Activated CD4-positive, alpha-beta T cell treated with anti-CD3 and anti-CD28 coated beads, Interleukin-2, amount 50 U/mL, for 24 hours (primary cell): ENCODE measurements around the gene PHEX.

ENCODE experiments used
- DNase-seq, 2 donors: peaks; one replicate each; pipeline ENCODE4 v3.0.0-alpha.2; 2020; ENCODE audit warnings: low read depth in 1 of 2, low spot score in 1 of 2

The PHEX gene

DNA sequence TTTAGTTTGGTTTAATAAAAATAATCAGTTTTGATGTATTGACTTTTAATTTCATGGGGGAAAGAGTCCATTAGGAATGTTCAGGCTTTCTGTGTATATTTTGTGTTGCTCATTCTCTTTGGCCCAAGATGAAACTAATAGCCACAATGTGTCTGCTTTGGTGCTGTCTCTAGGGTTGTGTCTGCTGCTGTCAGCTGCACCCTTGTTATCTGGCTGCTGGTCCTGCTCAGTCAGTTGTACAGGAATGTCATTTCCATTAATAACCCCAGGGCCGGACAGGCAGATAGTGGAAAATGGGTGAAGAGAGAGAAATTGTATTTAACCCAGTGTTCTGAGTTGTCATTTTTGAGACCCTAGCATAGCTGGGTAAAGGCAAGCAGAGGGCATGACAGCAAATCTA is 115.1 kb downstream of the PHEX start:
- DNase-seq: no peak

DNA sequence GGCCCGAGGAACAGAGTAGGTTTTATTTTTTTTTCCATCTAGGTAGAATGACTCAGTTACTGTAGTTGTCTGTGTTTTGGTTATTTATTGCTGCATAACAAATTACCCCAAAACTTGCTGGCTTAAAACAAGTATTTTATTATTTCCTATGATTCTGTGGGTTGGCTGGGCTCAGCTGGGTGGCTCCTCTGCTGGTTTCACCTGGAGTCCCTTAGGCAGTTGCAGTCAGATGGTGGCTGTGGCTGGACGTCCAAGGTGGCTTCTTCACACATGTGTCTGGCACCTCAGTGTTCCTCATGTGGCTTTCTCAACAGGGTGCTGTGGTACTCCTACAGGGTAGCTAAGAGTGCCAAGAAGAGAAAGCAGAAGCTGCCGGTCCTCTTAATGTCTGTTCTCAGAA is 115.8 kb downstream of the PHEX start:
- DNase-seq: no peak

DNA sequence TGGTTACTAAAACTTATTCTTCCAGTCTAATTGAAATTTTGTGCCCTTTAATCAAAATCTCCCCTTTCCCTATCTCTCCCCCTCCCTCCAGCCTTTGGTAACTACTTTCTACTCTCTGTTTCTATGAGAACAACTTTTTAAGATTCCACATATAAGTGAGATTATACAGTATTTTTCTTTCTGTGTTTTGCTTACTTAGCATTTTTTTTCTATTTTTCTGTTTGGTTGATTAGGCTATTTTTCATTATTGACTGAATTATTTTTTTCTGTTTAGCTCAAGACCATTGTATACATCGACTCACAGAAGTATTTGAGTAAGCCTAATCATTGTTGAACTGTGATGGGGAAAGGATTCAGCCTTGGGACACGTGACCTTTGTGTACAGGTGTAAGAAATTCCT is 116.4 kb downstream of the PHEX start:
- no peak for DNase-seq

DNA sequence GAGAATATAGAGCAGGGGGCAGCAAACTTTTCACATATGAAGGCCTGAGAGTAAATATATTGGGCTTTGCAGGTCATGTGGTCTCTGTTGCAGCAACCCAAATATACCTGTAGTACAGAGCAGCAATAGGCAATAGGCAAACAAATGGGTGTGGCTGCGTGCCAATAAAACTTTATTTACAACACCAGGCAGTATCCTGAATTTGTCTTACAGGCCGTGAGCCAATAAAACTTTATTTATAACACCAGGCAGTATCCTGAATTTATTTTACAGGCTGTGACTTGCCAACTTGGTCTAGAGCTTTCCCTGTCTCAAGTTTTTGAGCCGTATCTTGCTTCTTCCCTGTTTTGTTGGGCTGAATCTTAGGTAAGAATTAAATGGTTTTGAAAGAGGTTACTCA is 118.2 kb downstream of the PHEX start:
- no peak for DNase-seq

DNA sequence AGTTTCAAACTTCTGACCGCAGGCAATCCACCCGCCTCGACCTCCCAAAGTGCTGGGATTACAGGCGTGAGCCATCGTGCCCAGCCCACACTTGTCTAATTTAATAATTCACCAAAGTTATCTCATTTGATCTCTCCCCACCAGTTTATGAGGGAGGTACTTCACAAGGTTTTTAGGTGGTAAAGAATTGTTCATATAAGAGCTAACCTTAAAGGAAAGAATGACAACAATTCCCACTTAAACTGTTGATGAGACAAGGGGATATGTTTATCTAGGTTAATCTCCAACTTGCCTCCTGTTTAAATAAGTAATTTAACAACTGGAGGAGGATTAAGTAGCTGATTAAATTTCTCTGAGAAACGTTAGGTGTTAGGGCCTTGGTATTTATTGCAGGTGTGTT is 123.0 kb downstream of the PHEX start:
- no peak for DNase-seq

DNA sequence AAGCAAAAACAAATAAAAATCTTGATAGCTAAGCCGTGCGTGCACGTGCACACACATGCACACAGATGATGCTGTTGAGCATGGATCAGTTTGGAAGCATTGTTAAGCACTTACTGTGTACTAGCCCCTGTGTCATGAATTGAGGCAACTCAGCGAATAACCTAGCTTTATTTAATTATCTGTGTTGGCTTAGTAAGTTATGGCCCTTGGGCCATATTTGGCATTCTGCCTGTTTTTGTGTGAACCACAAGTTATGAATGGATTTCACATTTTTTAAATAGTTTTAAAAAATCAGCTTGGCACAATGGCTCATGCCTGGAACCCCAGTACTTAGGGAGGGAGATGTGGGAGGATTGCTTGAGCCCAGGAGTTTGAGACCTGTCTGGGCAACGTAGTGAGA is 126.9 kb downstream of the PHEX start:
- no peak for DNase-seq

DNA sequence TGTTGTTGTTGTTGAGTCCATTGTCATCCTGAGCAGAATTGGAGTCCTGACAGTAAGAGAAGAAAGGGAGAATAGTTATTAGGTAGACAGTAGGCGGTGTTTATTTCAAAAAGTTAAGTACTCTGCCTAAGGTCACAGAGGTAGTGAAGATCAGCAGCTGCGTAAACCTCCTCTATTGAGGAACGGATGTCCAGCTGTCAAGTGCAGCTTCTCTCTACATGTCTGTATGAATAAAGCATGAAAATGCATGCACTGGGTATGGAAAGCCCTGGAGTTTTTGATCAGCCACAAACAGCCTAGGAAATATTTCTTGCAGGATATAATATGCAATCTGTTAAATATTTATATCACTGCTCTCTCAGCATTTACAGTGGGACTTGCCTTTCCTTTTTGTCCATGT is 131.2 kb downstream of the PHEX start:
- DNase-seq: no peak

DNA sequence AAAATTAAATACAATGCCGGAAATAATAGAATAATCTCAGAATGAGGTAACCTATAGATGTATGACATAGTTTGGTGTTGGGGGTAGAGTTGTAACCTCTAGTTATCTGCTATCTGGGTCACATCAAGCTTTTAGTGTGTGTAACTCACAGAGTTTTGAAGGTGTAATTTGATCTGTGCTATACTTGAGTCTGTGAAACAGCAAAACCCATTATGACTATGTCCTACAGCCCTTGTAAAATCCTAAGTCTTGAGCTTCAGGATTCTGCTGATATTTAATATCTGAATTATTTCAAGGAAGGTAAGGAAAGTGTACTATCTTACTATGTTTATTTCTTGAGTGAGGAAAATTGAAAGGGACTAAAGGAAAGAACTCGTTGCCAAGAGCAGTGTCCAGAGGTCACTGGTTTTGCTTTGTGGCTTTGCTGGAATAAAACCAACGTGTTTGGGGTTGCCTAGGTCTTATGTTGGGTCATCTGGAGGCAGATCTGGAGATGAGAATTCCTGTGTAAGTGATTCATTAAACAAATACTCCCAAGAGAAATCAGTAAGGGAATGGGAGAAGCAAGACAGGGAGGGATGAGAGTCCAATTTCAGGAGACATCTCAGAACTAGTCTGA is 132.8 kb downstream of the PHEX start:
- DNase-seq: no peak

DNA sequence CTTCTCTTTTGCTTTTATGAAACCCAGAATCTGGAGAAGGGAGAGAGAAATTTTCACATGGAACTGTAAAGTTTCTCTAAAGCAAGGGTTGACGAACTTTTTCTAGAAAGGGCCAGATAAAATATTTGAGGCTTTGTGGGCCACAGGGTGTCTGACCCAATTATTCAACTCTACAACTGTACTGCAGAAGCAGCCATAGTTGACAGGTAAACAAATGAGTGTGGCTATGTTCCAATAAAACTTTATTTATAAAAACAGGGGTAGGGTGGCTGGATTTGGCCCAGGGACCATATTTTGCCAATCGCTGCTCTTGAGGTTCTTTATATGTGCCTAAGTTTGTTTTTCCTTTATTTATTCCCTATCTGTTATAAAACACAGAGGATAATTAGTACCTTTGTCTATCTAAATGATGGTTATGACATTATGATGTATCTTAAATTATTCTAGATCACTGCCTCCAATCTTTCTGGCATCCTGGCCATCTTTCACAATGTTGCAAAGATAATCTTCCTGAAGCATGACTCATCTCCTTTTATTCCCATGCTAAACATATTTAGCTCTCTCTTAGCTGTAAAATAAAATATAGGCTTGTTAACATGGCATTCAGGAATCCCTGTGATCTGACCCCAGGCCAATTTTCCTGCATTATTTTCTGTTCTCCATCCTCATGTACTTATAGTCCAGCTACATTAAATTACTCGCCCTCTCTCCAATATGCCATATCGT is 133.8 kb downstream of the PHEX start:
- no peak for DNase-seq

DNA sequence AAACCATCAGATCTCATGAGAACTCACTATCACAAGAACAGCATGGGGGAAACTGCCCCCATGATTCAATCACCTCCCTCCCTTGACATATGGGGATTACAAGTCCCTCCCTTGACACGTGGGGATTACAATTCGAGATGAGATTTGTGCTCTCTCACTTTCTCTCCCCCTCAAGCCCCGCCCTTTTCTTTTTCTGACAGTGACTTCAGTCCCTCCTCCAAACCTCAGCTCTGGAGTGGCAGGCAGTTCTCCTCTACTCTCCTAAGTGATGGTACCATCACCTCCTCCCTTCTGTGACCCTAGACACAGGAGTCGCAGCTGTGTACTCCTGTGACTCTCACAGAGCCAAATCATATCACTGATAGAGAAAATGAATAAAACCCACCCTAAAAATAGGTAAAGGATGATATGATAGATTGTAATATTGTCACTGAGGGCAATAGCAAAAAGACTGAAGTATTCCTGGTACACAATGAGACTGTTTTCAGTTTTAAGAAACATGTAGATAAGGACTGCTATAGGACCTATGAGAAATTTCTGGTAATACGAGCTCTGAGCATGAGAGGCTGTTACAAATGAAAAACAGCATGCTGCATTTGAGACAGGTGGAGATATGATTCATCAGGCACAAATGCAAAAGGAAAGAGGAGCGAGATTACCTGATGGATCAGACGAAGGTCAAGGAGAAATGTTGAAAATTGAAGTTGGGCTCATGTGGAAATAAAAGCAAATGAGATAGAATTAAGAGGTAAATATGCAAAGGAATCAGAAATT is 139.3 kb downstream of the PHEX start:
- DNase-seq: no peak

DNA sequence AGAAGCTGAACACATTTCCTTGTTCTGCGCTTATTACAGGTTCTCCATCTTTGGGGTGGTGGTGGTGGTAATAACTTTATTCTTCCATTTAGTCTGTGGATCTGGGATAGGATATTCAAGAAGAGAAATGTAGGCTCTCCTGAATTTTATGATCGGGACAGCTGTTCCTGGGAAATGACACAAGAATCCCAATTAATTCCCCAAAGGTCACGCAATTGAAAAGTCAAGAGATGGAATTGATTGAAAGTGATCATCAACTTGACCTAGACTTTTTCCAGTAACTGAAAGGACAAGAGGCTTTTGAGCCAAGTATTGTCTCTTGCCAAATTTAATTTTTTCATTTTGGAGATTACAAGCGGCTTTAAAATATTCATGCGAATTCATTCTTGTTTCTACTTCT is 141.8 kb downstream of the PHEX start:
- no peak for DNase-seq

DNA sequence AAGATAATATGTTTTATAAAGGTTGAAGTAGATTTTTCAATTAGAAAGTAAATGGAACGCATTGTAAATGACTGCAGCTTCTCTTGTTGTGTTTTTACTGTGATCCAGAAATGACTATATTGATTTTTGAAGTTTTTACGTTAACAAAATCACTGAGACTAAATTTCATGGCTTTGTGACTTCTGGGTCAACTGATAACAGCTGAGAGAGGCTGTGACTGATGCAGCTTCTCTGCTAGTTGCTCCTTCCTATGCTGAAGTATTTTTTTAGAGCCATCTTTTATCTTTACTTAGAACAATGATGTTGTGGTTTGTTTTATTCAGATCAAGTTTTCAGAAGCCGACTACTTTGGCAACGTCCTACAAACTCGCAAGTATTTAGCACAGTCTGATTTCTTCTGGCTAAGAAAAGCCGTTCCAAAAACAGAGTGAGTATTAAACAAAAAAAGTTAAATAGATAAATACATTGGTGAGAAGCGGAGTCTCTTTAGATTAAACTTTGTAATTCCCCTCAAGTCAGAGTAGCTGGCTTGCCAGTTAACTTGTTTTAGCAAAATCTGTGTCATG is 145.9 kb downstream of the PHEX start:
- no peak for DNase-seq

DNA sequence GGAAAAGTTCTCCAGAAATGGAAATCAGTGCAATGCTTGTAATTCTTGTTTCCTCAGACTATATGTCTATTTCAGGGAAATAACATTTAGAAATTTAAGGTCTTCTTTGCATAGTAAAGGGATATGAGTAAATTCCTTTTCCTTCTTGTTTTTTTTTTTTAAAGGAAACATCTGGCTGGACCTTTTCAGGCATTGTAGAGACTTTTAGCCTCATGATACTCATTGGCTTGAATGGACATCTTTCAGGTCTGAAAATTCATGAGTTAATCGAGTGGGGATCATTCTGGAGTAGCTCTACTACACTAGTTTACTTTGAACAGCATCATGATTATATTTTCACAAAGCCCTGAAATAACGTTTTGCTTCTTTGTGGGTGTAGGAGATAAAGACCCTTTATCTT is 152.0 kb downstream of the PHEX start:
- DNase-seq: no peak

DNA sequence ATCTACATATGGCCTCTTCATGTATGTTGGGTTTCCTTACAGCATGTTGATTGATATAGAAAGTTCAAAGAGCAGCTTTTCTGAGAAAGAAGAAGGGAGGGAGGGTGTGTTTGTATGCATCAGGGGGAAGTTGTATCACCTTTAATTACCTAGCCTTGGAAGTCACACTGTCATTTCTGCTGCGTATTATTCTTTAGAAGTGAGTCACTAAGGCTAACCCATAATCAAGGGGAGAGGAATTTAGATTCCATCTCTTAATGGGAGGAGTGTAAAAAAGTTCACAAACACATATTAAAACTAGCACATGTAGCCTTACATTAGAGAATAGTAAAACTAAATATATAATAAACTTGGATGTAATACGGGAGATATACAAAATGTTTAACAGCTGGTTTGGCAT is 154.0 kb downstream of the PHEX start:
- DNase-seq: no peak

DNA sequence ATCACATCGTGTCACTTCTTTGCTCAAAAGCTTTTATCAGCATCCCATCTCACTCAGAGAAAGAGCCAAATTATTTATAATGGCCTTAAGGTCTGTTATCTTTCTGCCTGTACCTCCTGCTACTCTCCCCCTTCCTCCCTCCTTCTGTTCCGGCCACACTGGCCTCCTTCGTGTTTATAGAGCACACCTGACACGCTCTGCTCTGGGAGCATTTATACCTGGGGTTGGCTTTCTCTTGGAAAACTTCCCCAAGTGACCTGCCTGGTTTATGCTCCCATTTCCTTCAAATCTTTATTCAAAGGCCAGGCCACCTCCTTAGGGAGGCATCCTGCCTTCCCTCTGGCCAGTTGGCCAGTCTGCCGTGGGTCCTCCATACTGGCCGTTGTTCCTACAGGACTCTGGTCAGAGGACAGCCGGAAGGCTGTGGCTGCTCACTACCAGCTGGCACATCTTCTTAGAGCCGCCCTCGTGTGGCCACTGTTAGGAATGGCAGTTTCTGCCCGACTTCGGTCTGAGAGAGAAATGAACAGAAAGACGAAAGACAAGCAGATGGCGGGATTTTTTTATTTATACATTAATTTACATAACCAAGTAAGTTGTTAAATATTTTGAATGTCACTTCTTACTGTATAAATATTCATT is 160.4 kb downstream of the PHEX start:
- DNase-seq: peak; percentile 7 to 32

DNA sequence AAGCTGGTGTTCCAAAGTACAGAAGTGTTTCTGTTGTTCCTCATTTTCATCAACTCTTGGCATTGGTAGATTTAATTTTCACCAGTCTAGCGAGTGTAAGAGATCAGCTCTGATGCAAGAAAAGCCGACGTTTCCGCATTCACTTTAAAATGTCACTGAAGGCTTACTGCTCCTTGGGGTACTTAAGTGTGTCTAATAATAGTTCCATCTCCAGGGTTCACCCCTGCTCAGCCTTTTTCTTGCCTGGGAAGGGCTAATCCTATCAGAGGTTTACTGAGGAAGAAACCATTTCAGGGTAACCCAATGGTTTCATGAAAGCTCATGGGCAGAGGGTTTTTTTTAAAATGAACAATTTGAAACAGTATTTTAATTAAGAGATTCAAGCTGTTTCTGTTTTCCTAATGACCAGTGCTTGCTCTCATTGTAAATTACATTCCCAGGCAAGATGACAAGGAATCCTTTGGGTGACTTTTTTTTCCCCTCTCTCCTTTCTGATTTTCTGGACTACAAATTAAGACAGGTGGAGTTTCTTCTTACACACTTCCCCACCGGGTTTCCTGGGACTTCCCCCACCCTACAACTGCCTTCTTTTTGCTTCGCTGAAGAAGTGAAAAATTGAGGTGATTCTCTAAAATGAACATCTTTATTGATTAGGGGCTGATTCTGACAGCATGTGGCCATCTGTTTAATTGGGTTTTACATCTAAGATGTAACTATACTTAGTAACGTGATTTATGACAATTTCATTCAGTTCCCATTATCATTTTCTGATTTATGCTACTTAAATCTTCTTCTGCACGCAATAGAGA is 161.9 kb downstream of the PHEX start:
- no peak for DNase-seq

DNA sequence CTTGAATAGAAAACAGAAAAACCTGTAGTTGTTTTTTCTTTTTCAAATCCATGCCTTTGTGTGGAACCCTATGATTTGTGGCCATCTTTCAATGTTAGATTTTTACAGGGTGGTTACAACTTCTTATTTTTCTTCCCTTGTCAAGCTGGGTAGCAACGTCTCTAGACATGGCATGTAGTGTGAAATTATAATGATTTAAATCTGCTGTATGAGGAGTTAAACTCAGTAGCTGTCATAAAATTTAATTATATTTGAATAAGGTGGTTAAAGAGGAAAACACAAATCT is 162.5 kb downstream of the PHEX start:
- DNase-seq: no peak

DNA sequence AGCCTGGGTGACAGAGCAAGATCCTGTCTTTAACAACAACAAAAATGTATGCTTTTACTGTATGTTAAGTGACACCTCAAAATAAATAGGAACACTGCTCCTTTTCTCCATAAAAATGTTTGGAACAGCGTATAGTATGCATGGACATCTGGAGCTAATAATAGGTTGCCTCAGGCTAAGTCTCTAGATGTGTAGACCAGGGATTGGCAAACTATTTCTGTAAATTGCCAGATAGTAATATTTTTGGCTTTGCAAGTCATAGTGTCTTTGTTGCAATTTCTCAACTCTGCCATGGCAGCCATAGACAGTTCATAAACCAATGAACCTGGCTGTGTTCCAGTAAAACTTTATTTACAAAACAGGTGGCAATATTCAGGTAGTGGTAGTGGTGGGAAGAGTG is 164.0 kb downstream of the PHEX start:
- no peak for DNase-seq

DNA sequence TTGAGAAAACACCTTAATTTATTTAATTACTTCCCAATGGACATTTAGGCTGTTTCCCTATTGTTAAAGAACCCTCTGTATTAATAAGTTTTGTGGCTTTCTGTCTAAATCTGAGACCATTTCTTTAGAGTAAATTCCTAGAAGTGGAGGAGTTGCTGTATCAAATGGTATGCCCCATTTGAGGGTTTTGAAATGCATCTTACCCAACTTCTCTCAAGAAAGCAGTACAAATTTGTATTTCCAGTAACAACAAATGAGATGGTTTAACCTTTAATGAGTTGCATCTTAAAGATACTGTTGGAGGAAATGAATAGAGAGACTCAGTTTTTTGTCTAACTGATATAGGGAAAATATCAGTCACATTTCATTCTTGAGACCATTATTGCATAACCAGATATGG is 170.1 kb downstream of the PHEX start:
- no peak for DNase-seq

DNA sequence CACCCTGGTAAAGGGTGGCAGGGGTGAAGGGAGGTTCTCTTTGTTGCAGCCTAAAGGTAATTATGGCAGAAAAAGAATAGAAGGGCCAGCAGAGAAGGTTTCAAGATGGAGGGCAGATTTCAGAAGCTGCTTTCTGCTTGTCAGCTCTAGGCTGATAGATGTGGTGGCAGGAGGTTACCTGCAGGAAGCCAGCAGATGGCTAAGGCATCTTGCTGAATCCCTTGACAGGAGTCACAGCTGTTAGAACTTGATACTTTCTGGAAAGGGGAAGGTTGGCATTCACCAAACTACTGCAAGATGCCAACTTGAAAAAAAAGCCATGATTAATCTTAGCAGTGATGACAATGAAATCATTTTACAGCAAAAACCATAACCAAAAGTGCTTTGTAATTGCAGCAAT is 171.1 kb downstream of the PHEX start:
- no peak for DNase-seq

DNA sequence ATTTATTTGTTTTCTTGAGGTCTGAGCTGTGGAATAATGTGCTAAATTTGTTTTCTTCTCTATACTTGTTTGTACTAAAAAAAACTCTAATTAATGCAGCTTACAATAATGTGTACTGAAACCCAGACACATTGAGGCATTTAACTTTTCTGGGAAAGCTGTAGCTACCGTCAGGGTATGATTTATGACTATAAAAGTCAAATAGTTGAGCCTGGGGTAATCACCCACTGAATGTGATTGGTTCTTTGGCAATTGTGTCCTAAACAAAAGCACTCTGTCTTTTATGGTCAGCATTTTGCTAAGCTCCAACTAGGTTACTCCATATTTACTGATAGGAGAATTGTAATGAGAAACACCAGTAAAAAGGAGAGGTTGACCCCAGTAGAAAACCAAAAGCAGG is 174.7 kb downstream of the PHEX start:
- no peak for DNase-seq
